K562 (cell line): Measurements from ENCODE around the gene SPEM2.

Experiments
- ELF1 ChIP-seq: fragments of 200-800 bp; sonication (Bioruptor generic); IDR thresholded peaks from 2 replicates; pipeline ENCODE4 v1.6.1; 2016; ENCODE audit warnings: missing genetic modification characterization, missing compliant biosample characterization
- MBD2 ChIP-seq: sonication (generic); IDR thresholded peaks from 2 replicates; pipeline ENCODE4 v1.6.1; 2016; ENCODE audit warnings: low read depth, borderline replicate concordance
- NRF1 ChIP-seq, 2 experiments: fragments of 450-650 bp; IDR thresholded peaks in 1 of 2; conservative IDR thresholded peaks in 1 of 2; 2 replicates each; pipeline ENCODE4 v1.6.1; 2014; ENCODE audit warnings: mild to moderate bottlenecking in 2 of 2
- RAD21 ChIP-seq, 2 experiments: fragments of 250-450 bp in 1 of 2; fragments of 450-650 bp in 1 of 2; sonication (Bioruptor Pico) in 1 of 2; formaldehyde crosslinking in 1 of 2; IDR thresholded peaks in 1 of 2; conservative IDR thresholded peaks in 1 of 2; 2 replicates each; pipeline versions ENCODE4 v1.4.0 to v1.8.0; 2020 to 2022; ENCODE audit warnings: mild to moderate bottlenecking in 2 of 2, moderate library complexity in 1 of 2
- SRF ChIP-seq, 2 experiments: fragments of 250-450, 450-650 bp in 1 of 2; sonication (Bioruptor Pico) in 1 of 2; sonication (generic) in 1 of 2; formaldehyde crosslinking; IDR thresholded peaks; 2 replicates each; pipeline versions ENCODE4 v1.5.0 to v1.5.1; 2020 to 2022; ENCODE audit warnings: mild to moderate bottlenecking in 1 of 2, missing genetic modification reagents in 1 of 2
- YY1 ChIP-seq, 3 experiments: IDR thresholded peaks; 2 replicates each; pipeline ENCODE4 v1.6.1; 2011; ENCODE audit warnings: low read length in 2 of 3, mild to moderate bottlenecking in 2 of 3, moderate library complexity in 2 of 3, borderline replicate concordance in 1 of 3, control low read depth in 1 of 3, low read depth in 1 of 3; ENCODE audit not compliant: insufficient read depth in 3 of 3, insufficient replicate concordance in 2 of 3, control insufficient read depth in 1 of 3, insufficient read length in 1 of 3; ENCODE audit errors: extremely low read depth in 1 of 3
- ZZZ3 ChIP-seq: fragments of 450-650 bp; IDR thresholded peaks from 2 replicates; pipeline ENCODE4 v1.6.1; 2016; ENCODE audit warnings: antibody characterized with exemption, mild to moderate bottlenecking, moderate library complexity
- TF ChIP-seq, protein P1 (sequence below), 3 experiments: IDR thresholded peaks in 2 of 3; conservative IDR thresholded peaks in 1 of 3; 2 replicates each; pipeline ENCODE4 v1.5.1; 2011 to 2012; ENCODE audit warnings: low read length in 3 of 3, mild to moderate bottlenecking in 3 of 3, control low read depth in 2 of 3, improper control_type of control experiment in 1 of 3, inconsistent platforms in 1 of 3, low read depth in 1 of 3, mixed read lengths in 1 of 3, moderate library complexity in 1 of 3; ENCODE audit not compliant: insufficient read depth in 2 of 3

DNA sequence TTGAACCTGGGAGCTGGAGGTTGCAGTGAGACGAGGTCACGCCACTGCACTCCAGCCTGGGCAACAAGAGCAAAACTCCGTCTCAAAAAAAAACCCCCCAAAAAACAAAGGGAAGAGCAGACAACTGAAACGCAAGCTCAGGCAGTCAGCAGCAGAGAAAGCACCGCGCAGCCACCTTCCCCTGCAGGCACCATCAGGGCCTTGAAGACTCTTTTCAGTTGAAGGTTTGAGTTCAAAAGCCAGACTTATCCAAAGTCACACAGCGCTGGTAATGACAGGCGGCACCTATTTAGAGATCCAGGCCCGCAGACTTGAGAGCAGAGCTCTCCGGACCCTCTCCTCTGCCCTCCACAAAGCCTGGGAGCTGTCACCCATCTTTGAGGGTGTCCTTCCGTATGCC lies 42.9 kb downstream of the SPEM2 start:
- TF ChIP-seq SRF (CRISPR knock-in tag; IDR thresholded peaks at IDR 0.05) (no peak), YY1 (IDR thresholded peaks at IDR 0.05; ENCODE audit: borderline replicate concordance in 1 of 3, control insufficient read depth in 1 of 3, extremely low read depth in 1 of 3, insufficient read depth in 3 of 3, insufficient read length in 1 of 3, insufficient replicate concordance in 2 of 3, low read depth in 1 of 3, low read length in 2 of 3) (no peak), ZZZ3 (no peak), MBD2 (no peak), RAD21 (CRISPR knock-in tag; conservative IDR thresholded peaks at IDR 0.05 in 1 of 2, IDR thresholded peaks at IDR 0.05 in 1 of 2) (no peak), ELF1 (tag) (no peak), NRF1 (conservative IDR thresholded peaks at IDR 0.05 in 1 of 2, IDR thresholded peaks at IDR 0.05 in 1 of 2) (no peak)
- TF ChIP-seq, protein P1, sequence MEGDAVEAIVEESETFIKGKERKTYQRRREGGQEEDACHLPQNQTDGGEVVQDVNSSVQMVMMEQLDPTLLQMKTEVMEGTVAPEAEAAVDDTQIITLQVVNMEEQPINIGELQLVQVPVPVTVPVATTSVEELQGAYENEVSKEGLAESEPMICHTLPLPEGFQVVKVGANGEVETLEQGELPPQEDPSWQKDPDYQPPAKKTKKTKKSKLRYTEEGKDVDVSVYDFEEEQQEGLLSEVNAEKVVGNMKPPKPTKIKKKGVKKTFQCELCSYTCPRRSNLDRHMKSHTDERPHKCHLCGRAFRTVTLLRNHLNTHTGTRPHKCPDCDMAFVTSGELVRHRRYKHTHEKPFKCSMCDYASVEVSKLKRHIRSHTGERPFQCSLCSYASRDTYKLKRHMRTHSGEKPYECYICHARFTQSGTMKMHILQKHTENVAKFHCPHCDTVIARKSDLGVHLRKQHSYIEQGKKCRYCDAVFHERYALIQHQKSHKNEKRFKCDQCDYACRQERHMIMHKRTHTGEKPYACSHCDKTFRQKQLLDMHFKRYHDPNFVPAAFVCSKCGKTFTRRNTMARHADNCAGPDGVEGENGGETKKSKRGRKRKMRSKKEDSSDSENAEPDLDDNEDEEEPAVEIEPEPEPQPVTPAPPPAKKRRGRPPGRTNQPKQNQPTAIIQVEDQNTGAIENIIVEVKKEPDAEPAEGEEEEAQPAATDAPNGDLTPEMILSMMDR (IDR thresholded peaks at IDR 0.05 in 2 of 3, conservative IDR thresholded peaks at IDR 0.05 in 1 of 3; ENCODE audit: insufficient read depth in 2 of 3, low read depth in 1 of 3, low read length in 3 of 3), result no peak
